Activated CD8-positive, alpha-beta memory T cell treated with anti-CD3 and anti-CD28 coated beads, Interleukin-2, amount 50 U/mL, for 1 hour (primary cell): ENCODE measurements around the gene MAGI2.
"Not testable (repeated sequence)": the region's sequence is repeated elsewhere in the genome, so short reads cannot be mapped to it uniquely, and the experiment has no call there.

Experiments
- DNase-seq: peaks from one replicate; pipeline ENCODE4 v3.0.0-alpha.2; 2020; ENCODE audit errors: extremely low read depth

Gene MAGI2

GRCh38 chr7:78359836-78360235 lies 1093.6 kb downstream of the MAGI2 start:
- DNase-seq = no peak

- no peak for DNase-seq
Measured at GRCh38 chr7:78357709-78358108, 1095.8 kb downstream of the MAGI2 start.

GRCh38 chr7:78355834-78356233 lies 1097.6 kb downstream of the MAGI2 start:
- no peak for DNase-seq

- DNase-seq = no peak
Measured at GRCh38 chr7:78350926-78351325, 1102.5 kb downstream of the MAGI2 start.

- no peak for DNase-seq
Measured at GRCh38 chr7:78350391-78350790, 1103.1 kb downstream of the MAGI2 start.

GRCh38 chr7:78346827-78347226 lies 1106.6 kb downstream of the MAGI2 start:
- DNase-seq = no peak

- no peak for DNase-seq
Measured at GRCh38 chr7:78345979-78346378, 1107.5 kb downstream of the MAGI2 start.

GRCh38 chr7:78345293-78345911 lies 1108.1 kb downstream of the MAGI2 start:
- no peak for DNase-seq

- no peak for DNase-seq
Measured at GRCh38 chr7:78334426-78334825, 1119.0 kb downstream of the MAGI2 start.

- DNase-seq = no peak
Measured at GRCh38 chr7:78333530-78334425, 1119.7 kb downstream of the MAGI2 start.

GRCh38 chr7:78329001-78329655 lies 1124.3 kb downstream of the MAGI2 start:
- DNase-seq = no peak

GRCh38 chr7:78327718-78328117 lies 1125.7 kb downstream of the MAGI2 start:
- DNase-seq = no peak

- DNase-seq = no peak
Measured at GRCh38 chr7:78326876-78327275, 1126.6 kb downstream of the MAGI2 start.

- no peak for DNase-seq
Measured at GRCh38 chr7:78326189-78326588, 1127.3 kb downstream of the MAGI2 start.

GRCh38 chr7:78323118-78323517 lies 1130.3 kb downstream of the MAGI2 start:
- no peak for DNase-seq

GRCh38 chr7:78322231-78322630 lies 1131.2 kb downstream of the MAGI2 start:
- DNase-seq = not testable (repeated sequence)

GRCh38 chr7:78317371-78317770 lies 1136.1 kb downstream of the MAGI2 start:
- DNase-seq = no peak

GRCh38 chr7:78316110-78316509 lies 1137.4 kb downstream of the MAGI2 start:
- DNase-seq = no peak

- no peak for DNase-seq
Measured at GRCh38 chr7:78315119-78315518, 1138.3 kb downstream of the MAGI2 start.

GRCh38 chr7:78311181-78311580 lies 1142.3 kb downstream of the MAGI2 start:
- no peak for DNase-seq

GRCh38 chr7:78307892-78308291 lies 1145.6 kb downstream of the MAGI2 start:
- no peak for DNase-seq

- no peak for DNase-seq
Measured at GRCh38 chr7:78306634-78307033, 1146.8 kb downstream of the MAGI2 start.

- no peak for DNase-seq
Measured at GRCh38 chr7:78301407-78301806, 1152.1 kb downstream of the MAGI2 start.
